Loucy (cell line): ENCODE data around the gene ZMYND15.

Source experiments
- H2AFZ ChIP-seq: fragments of 200-600 bp; sonication (generic); 2 replicates; pipeline ENCODE4 v1.6.0; 2016; ENCODE audit warnings: antibody characterized with exemption, mild to moderate bottlenecking, low read length, moderate library complexity
- H3F3A ChIP-seq: fragments of 200-600 bp; 2 replicates; pipeline ENCODE4 v1.6.0; 2016; ENCODE audit warnings: antibody characterized with exemption, low read depth, mild to moderate bottlenecking
- H3K27me3 ChIP-seq: fragments of 200-600 bp; sonication (generic); 2 replicates; pipeline ENCODE4 v1.6.1; 2014; ENCODE audit warnings: low read length, mild to moderate bottlenecking; ENCODE audit not compliant: insufficient read depth, poor library complexity, severe bottlenecking
- H3K36me3 ChIP-seq: fragments of 200-600 bp; sonication (generic); 2 replicates; pipeline ENCODE4 v1.6.1; 2016; ENCODE audit warnings: low read length; ENCODE audit not compliant: insufficient read depth
- H3K4me1 ChIP-seq: fragments of 200-600 bp; sonication (generic); 2 replicates; pipeline ENCODE4 v1.5.1; 2014; ENCODE audit warnings: low read length, mild to moderate bottlenecking; ENCODE audit not compliant: insufficient read depth, poor library complexity, severe bottlenecking
- H3K4me2 ChIP-seq: fragments of 200-600 bp; sonication (generic); 2 replicates; pipeline ENCODE4 v1.6.0; 2014; ENCODE audit warnings: antibody characterized with exemption, low read length, low read depth, mild to moderate bottlenecking; ENCODE audit not compliant: poor library complexity, severe bottlenecking
- H3K4me3 ChIP-seq: fragments of 200-600 bp; sonication (generic); 2 replicates; pipeline ENCODE4 v1.5.1; 2014; ENCODE audit warnings: low read length, mild to moderate bottlenecking, mixed read lengths; ENCODE audit not compliant: poor library complexity, severe bottlenecking
- H3K79me2 ChIP-seq: fragments of 200-600 bp; sonication (generic); 2 replicates; pipeline ENCODE4 v1.6.1; 2014; ENCODE audit warnings: low read length; ENCODE audit not compliant: insufficient read depth
- H3K9ac ChIP-seq: fragments of 200-600 bp; sonication (generic); 2 replicates; pipeline ENCODE4 v1.6.0; 2014; ENCODE audit warnings: mild to moderate bottlenecking, low read depth, low read length, moderate library complexity; ENCODE audit not compliant: poor library complexity, severe bottlenecking
- H3K9me2 ChIP-seq: fragments of 200-600 bp; sonication (generic); replicated peaks from 2 replicates; pipeline ENCODE4 v1.6.1; 2016; ENCODE audit warnings: low read depth, low read length, mixed read lengths
- H3K9me3 ChIP-seq: fragments of 200-600 bp; sonication (generic); 2 replicates; pipeline ENCODE4 v1.6.1; 2014; ENCODE audit warnings: mild to moderate bottlenecking, antibody characterized with exemption, low read length, low read depth; ENCODE audit not compliant: insufficient read depth
- H4K20me1 ChIP-seq: fragments of 200-600 bp; sonication (generic); 2 replicates; pipeline ENCODE4 v1.6.0; 2014; ENCODE audit warnings: antibody characterized with exemption, low read length, mild to moderate bottlenecking; ENCODE audit not compliant: insufficient read depth, poor library complexity, severe bottlenecking
- EZH2phosphoT487 ChIP-seq: fragments of 200-600 bp; IDR thresholded peaks from 2 replicates; pipeline ENCODE4 v1.6.1; 2018; ENCODE audit warnings: antibody characterized with exemption, mild to moderate bottlenecking, moderate library complexity, borderline replicate concordance
- TF ChIP-seq, protein P1 (sequence below): fragments of 200-600 bp; sonication (generic); conservative IDR thresholded peaks from 2 replicates; pipeline ENCODE4 v1.5.1; 2014; ENCODE audit warnings: mild to moderate bottlenecking, antibody characterized with exemption, low read length

Gene ZMYND15

DNA sequence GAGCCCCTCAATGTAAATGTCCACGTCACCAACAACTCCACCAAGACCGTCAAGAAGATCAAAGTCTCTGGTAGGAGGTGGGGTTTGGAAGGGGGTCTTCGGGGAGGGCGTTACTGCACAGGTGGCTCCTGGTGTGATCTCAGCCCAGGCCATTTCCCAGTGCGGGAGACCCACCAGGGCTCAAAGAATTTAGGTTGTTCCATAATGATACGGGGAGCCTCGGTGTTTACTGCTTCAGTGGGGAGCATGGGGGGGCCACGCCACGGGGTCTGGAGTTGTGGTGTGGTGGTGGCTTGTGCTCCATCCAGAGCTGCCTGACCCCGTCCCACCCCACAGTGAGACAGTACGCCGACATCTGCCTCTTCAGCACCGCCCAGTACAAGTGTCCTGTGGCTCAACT lies 21.4 kb upstream of the ZMYND15 start:
- Histone ChIP-seq H4K20me1 (peaks cover 4% of the 10 kb centered on the region), H3K4me2 (no peak overlapping the region), H3K36me3 (peaks cover 23% of the 10 kb centered on the region; the same call in 1 of the 2 replicates), H3K4me3 (no peak overlapping the region), H3F3A (no peaks in the 10 kb centered on the region), H3K79me2 (peaks cover 38% of the 10 kb centered on the region), H3K9me3 (no peaks in the 10 kb centered on the region), H3K9ac (no peak overlapping the region), H3K4me1 (peaks cover 25% of the 10 kb centered on the region), H2AFZ (no peak overlapping the region), H3K9me2 (no peaks in the 10 kb centered on the region), H3K27me3 (no peaks in the 10 kb centered on the region)
- TF ChIP-seq EZH2phosphoT487: no peak
- TF ChIP-seq, protein P1, sequence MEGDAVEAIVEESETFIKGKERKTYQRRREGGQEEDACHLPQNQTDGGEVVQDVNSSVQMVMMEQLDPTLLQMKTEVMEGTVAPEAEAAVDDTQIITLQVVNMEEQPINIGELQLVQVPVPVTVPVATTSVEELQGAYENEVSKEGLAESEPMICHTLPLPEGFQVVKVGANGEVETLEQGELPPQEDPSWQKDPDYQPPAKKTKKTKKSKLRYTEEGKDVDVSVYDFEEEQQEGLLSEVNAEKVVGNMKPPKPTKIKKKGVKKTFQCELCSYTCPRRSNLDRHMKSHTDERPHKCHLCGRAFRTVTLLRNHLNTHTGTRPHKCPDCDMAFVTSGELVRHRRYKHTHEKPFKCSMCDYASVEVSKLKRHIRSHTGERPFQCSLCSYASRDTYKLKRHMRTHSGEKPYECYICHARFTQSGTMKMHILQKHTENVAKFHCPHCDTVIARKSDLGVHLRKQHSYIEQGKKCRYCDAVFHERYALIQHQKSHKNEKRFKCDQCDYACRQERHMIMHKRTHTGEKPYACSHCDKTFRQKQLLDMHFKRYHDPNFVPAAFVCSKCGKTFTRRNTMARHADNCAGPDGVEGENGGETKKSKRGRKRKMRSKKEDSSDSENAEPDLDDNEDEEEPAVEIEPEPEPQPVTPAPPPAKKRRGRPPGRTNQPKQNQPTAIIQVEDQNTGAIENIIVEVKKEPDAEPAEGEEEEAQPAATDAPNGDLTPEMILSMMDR: no peak

DNA sequence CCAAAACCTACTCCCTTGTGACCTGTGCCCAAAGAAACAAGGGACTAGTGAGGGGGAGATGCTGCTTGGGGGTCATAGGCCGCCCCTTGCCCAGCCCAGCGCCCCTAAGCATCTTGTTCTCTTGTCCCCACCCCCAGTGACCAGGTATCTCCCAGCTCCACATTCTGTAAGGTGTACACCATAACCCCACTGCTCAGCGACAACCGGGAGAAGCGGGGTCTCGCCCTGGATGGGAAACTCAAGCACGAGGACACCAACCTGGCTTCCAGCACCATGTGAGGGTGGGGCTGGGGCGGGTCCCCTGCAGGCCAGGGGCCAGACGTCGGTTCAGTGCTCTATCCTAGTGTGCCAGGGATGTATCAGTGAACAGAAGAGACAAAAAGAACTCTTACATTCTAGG lies 20.5 kb upstream of the ZMYND15 start:
- H3K9ac ChIP-seq: no peak overlapping the region
- H2AFZ ChIP-seq: no peak overlapping the region
- peaks cover 21% of the 10 kb centered on the region for H3K4me1 ChIP-seq
- no peaks in the 10 kb centered on the region for H3K9me3 ChIP-seq
- peaks cover 4% of the 10 kb centered on the region for H4K20me1 ChIP-seq
- TF ChIP-seq, protein P1: no peak
- no peak for TF ChIP-seq EZH2phosphoT487
- peaks cover 30% of the 10 kb centered on the region for H3K79me2 ChIP-seq
- H3K27me3 ChIP-seq: no peaks in the 10 kb centered on the region
- no peak overlapping the region for H3K4me3 ChIP-seq
- H3K36me3 ChIP-seq: peaks cover 23% of the 10 kb centered on the region; the same call in 1 of the 2 replicates
- no peak overlapping the region for H3K4me2 ChIP-seq
- no peaks in the 10 kb centered on the region for H3F3A ChIP-seq
- no peaks in the 10 kb centered on the region for H3K9me2 ChIP-seq

DNA sequence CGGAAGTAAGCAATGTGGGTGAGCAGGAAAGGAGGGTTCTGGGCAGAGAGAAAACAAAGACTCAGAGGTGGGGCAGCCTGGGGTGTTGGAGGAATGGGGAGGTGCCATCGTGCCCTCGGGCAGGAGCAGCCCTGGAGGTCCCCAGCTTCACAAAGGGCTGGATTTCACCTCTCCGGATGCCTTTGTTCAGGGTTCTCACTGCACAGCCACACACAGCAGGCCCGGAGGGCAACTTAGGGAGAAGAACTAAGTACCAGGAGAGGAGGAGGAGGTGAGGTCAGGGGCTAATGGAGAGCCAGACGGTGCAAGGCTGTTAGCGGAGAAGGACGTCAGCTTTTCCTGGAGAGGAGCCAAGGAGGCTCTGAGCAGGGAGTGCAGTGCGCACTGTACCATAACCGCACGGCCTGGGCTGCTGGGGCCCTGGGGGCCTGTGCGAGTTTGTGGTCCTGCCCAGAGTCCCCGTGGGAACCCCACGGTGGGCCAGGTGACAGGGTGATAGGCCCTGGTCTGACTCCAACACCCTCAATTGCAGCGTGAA lies 19.9 kb upstream of the ZMYND15 start:
- H3K79me2 ChIP-seq: peaks cover 27% of the 10 kb centered on the region
- no peaks in the 10 kb centered on the region for H3K9me3 ChIP-seq
- TF ChIP-seq, protein P1: no peak
- TF ChIP-seq EZH2phosphoT487: no peak
- H3K4me1 ChIP-seq: peaks cover 17% of the 10 kb centered on the region
- H3K36me3 ChIP-seq: peaks cover 23% of the 10 kb centered on the region; the same call in 1 of the 2 replicates
- no peak overlapping the region for H3K9ac ChIP-seq
- peaks cover 4% of the 10 kb centered on the region for H4K20me1 ChIP-seq
- H3K9me2 ChIP-seq: no peaks in the 10 kb centered on the region
- H3K4me3 ChIP-seq: no peak overlapping the region
- H3F3A ChIP-seq: no peaks in the 10 kb centered on the region
- H2AFZ ChIP-seq: no peak overlapping the region
- H3K4me2 ChIP-seq: no peak overlapping the region
- no peaks in the 10 kb centered on the region for H3K27me3 ChIP-seq
